GM21717 (cell line): Measurements from ENCODE around the gene NDUFB5.

Source experiments
- ATAC-seq: cut with Tn5 transposase; IDR thresholded peaks from one replicate; pipeline ENCODE4 v1.9.1; 2021; ENCODE audit warnings: mild to moderate bottlenecking, moderate library complexity; ENCODE audit not compliant: unreplicated experiment

NDUFB5 gene

DNA sequence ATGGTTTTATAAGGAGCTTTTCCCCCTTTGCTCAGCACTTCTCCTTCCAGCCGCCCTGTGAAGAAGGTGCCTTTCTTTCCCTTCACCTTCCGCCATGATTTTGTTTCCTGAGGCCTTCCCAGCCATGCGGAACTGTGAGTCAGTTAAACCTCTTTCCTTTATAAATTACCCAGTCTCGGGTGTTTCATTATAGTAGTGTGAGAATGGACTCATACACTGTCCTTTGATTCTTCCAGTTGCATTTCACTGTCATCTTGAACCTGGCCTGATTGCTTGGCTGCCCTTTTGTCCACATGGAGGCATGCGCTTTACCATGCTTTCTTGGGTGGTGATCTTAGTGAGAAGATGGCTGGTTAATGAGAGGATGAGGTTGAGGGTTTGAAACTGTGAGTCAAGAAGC lies 71.5 kb downstream of the NDUFB5 start:
- ATAC-seq, result no peak
